ENCODE results near the gene VSIG4. TPM values are rescaled to one million over a fixed set of nuclear protein-coding genes. Genes with fewer than 3 reads are reported as not detected.

VSIG4 gene
- total RNA-seq, 3 donors from 2014 or later (not counting 1 experiment from before 2014, with no cell fraction given) = 0.32 to 1.3 TPM; not detected in 1

DNA sequence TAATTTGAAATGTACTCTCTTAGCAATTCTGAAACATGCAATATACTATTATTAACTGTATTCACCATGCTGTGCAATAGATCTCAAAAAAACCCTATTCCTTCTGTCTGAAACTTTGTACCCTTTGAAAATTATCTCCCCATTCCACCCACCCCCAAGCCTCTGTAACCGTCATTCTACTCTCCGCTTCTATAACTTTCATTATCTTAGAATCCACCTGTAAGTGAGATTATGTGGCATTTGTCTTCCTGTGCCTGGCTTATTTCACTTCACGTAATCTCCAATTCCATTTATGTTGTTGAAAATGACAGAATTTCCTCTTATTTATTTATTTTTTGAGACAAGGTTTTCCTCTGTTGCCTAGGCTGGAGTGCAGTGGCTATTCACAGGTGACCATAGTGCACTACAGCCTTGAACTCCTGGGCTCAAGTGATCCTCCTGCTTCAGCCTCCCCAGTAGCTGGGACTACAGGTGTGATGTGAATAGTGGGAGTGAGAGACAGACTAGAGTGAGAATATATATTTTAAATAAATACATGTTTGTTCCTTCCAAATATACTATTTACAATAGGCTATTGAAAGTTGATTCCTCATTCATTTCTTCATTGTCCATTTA is 30.5 kb downstream of the VSIG4 start:
- Histone ChIP-seq H3K27me3 (ENCODE audit: control insufficient read depth, insufficient read depth, low read length) (no peaks in the 10 kb centered on the region), H3K27ac (ENCODE audit: low read length) (no peak overlapping the region), H3K36me3 (ENCODE audit: control insufficient read depth, insufficient read depth, low read length) (no peaks in the 10 kb centered on the region), H3K4me1 (ENCODE audit: control insufficient read depth, insufficient read depth, low read length) (peaks cover 39% of the 10 kb centered on the region), H3K9me3 (ENCODE audit: control insufficient read depth, insufficient read depth, low read length) (no peaks in the 10 kb centered on the region), H3K4me3 (ENCODE audit: low read length) (no peak overlapping the region)
- Mint-ChIP-seq H3K4me1 (peaks cover 57 to 61% of the 10 kb centered on the region in 2 donors), H3K4me3 (no peak overlapping the region), H3K27me3 (ENCODE audit: low read depth in 2 of 2) (no peaks in the 10 kb centered on the region), H3K27ac (no peak overlapping the region), H3K9me3 (peaks cover 0 to 3% of the 10 kb centered on the region in 2 donors), H3K36me3 (no peaks in the 10 kb centered on the region)
- ATAC-seq = no peak
- intact Hi-C loops (cut with micrococcal nuclease) = no loop called here
- TF ChIP-seq, protein P1, sequence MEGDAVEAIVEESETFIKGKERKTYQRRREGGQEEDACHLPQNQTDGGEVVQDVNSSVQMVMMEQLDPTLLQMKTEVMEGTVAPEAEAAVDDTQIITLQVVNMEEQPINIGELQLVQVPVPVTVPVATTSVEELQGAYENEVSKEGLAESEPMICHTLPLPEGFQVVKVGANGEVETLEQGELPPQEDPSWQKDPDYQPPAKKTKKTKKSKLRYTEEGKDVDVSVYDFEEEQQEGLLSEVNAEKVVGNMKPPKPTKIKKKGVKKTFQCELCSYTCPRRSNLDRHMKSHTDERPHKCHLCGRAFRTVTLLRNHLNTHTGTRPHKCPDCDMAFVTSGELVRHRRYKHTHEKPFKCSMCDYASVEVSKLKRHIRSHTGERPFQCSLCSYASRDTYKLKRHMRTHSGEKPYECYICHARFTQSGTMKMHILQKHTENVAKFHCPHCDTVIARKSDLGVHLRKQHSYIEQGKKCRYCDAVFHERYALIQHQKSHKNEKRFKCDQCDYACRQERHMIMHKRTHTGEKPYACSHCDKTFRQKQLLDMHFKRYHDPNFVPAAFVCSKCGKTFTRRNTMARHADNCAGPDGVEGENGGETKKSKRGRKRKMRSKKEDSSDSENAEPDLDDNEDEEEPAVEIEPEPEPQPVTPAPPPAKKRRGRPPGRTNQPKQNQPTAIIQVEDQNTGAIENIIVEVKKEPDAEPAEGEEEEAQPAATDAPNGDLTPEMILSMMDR (IDR thresholded peaks at IDR 0.05) = no peak
- WGBS (ENCODE audit: insufficient coverage) = no CpG with 5 or more reads among the region's 3 CpGs
- DNase-seq = no peak

DNA sequence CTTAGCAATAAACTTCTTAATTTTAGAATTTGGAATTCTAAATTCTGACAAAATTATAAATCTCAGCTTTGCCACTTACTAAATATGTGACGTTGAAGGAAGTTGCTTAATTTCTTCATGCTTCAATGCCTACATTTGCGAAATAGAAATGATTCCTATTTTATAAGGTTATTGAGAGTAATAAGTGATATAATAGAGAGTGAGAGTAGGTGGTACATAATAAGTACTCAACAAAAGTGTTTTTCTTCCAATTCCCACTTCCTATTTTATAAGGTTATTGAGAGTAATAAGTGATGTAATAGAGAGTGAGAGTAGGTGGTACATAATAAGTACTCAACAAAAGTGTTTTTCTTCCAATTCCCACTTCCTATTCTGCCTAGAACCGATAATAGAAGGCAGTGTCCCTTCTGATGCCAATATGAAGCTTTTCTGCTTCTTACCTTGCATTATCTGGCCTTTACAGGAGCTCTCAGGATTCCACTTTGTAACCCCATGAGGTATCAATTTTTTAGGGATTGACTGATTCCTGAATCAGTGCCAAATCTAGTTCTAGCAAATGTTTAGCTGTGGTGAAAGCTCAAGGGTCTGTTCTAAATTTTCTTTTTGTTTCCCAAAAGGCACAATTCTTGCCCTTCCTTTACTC is 31.4 kb downstream of the VSIG4 start:
- Histone ChIP-seq H3K36me3 (ENCODE audit: control insufficient read depth, insufficient read depth, low read length) (no peaks in the 10 kb centered on the region), H3K27me3 (ENCODE audit: control insufficient read depth, insufficient read depth, low read length) (no peaks in the 10 kb centered on the region), H3K4me3 (ENCODE audit: low read length) (no peak overlapping the region), H3K27ac (ENCODE audit: low read length) (no peak overlapping the region), H3K9me3 (ENCODE audit: control insufficient read depth, insufficient read depth, low read length) (no peaks in the 10 kb centered on the region), H3K4me1 (ENCODE audit: control insufficient read depth, insufficient read depth, low read length) (peaks cover 30% of the 10 kb centered on the region)
- H3K27me3 Mint-ChIP-seq (ENCODE audit: low read depth in 2 of 2) = no peaks in the 10 kb centered on the region
- DNase-seq (no peak), ATAC-seq (no peak)
- H3K27ac Mint-ChIP-seq = no peak overlapping the region
- peaks cover 0 to 3% of the 10 kb centered on the region in 2 donors for H3K9me3 Mint-ChIP-seq
- TF ChIP-seq, protein P1 (IDR thresholded peaks at IDR 0.05) = no peak
- H3K4me3 Mint-ChIP-seq = no peak overlapping the region
- WGBS (ENCODE audit: insufficient coverage) = 30% methylated on average over 1 of the region's 3 CpGs
- peaks cover 53 to 55% of the 10 kb centered on the region in 2 donors for H3K4me1 Mint-ChIP-seq
- no peaks in the 10 kb centered on the region for H3K36me3 Mint-ChIP-seq
- intact Hi-C loops (cut with micrococcal nuclease) = no loop called here

DNA sequence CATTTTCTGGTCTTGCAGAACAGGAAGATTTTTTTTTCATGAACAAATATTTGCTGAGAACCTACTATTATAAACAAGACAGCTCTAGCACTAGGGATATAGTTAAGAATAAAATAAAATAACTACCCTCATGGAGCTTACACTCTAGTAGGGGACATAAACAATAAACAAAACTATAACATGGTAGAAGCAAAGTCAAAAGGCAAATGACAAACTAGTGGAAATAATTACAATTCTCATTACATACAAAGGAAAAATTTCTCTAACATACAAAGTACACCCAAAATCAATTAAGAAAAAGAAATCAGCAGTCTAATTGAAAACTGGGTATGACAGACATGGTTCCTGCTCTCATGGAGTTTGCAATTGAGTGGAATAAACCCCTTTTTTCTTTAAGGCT is 32.0 kb downstream of the VSIG4 start:
- no peak for ATAC-seq
- Mint-ChIP-seq H3K36me3 (no peaks in the 10 kb centered on the region), H3K9me3 (peaks cover 0 to 3% of the 10 kb centered on the region in 2 donors), H3K4me3 (no peak overlapping the region), H3K4me1 (peaks cover 47 to 53% of the 10 kb centered on the region in 2 donors), H3K27ac (no peak overlapping the region), H3K27me3 (ENCODE audit: low read depth in 2 of 2) (no peaks in the 10 kb centered on the region)
- Histone ChIP-seq H3K4me3 (ENCODE audit: low read length) (no peak overlapping the region), H3K4me1 (ENCODE audit: control insufficient read depth, insufficient read depth, low read length) (peaks cover 28% of the 10 kb centered on the region), H3K9me3 (ENCODE audit: control insufficient read depth, insufficient read depth, low read length) (no peaks in the 10 kb centered on the region), H3K27me3 (ENCODE audit: control insufficient read depth, insufficient read depth, low read length) (no peaks in the 10 kb centered on the region), H3K36me3 (ENCODE audit: control insufficient read depth, insufficient read depth, low read length) (no peaks in the 10 kb centered on the region), H3K27ac (ENCODE audit: low read length) (no peak overlapping the region)
- intact Hi-C loops (cut with micrococcal nuclease) = no loop called here
- DNase-seq = no peak
- TF ChIP-seq, protein P1 (IDR thresholded peaks at IDR 0.05) = no peak

Measured in natural killer cell (primary cell).